Brain microvascular endothelial cell (primary cell): ENCODE measurements around the gene GHRH.

Experiments used
- DNase-seq: peaks from one replicate; pipeline ENCODE4 v3.0.0-alpha.2; 2020
- H3K27ac ChIP-seq: fragments of 250-450 bp; sonication (Bioruptor Pico); 2 replicates; pipeline ENCODE4 v1.5.1; 2020; ENCODE audit warnings: mild to moderate bottlenecking, moderate library complexity
- H3K27me3 ChIP-seq: fragments of 250-450 bp; sonication (Bioruptor Pico); replicated peaks from 2 replicates; pipeline ENCODE4 v1.5.1; 2020; ENCODE audit warnings: mild to moderate bottlenecking
- H3K36me3 ChIP-seq: fragments of 250-450 bp; sonication (Bioruptor Pico); replicated peaks from 2 replicates; pipeline ENCODE4 v1.5.1; 2020; ENCODE audit warnings: mild to moderate bottlenecking
- H3K4me3 ChIP-seq: 2 replicates; pipeline ENCODE4 v1.5.1; 2011; ENCODE audit warnings: low read depth, mild to moderate bottlenecking, control low read depth, low read length, moderate library complexity
- CTCF ChIP-seq: IDR thresholded peaks from 2 replicates; pipeline ENCODE4 v1.5.1; 2011; ENCODE audit warnings: low read depth, mild to moderate bottlenecking, moderate library complexity, low read length, control low read depth, inconsistent platforms; ENCODE audit errors: missing control alignments
- in situ Hi-C: cut with HindIII; loops from 2 replicates; pipeline ENCODE4 v1.10.0; 2017; ENCODE audit warnings: low sequenced_read_pairs, low pct_ligation_motif_present

The GHRH gene

GRCh38 chr20:37209193-37209592 is 52.4 kb downstream of the GHRH start:
- in situ Hi-C loops, result no loop called here
- Histone ChIP-seq H3K27ac (no peak overlapping the region), H3K27me3 (no peaks in the 10 kb centered on the region), H3K4me3 (no peak overlapping the region), H3K36me3 (peaks cover 61% of the 10 kb centered on the region)
- no peak for DNase-seq
- TF ChIP-seq CTCF, result no peak

GRCh38 chr20:37207171-37207570 is 54.4 kb downstream of the GHRH start:
- DNase-seq, result no peak
- no peak for TF ChIP-seq CTCF
- in situ Hi-C loops, result no loop called here
- Histone ChIP-seq H3K36me3 (peaks cover 59% of the 10 kb centered on the region), H3K27me3 (no peaks in the 10 kb centered on the region), H3K27ac (no peak overlapping the region), H3K4me3 (no peak overlapping the region)

GRCh38 chr20:37205794-37206193 is 55.8 kb downstream of the GHRH start:
- Histone ChIP-seq H3K27ac (no peak overlapping the region), H3K36me3 (peaks cover 56% of the 10 kb centered on the region), H3K27me3 (no peaks in the 10 kb centered on the region), H3K4me3 (no peak overlapping the region)
- no peak for TF ChIP-seq CTCF
- no peak for DNase-seq
- in situ Hi-C loops, result no loop called here

- no peak overlapping the region for H3K4me3 ChIP-seq
Measured at GRCh38 chr20:37205130-37205529, 56.5 kb downstream of the GHRH start.

GRCh38 chr20:37204056-37204455 is 57.6 kb downstream of the GHRH start:
- H3K27me3 ChIP-seq, result no peaks in the 10 kb centered on the region
- in situ Hi-C loops, result no loop called here
- H3K4me3 ChIP-seq, result no peak overlapping the region
- H3K27ac ChIP-seq, result no peak overlapping the region
- no peak for DNase-seq
- TF ChIP-seq CTCF, result no peak
- H3K36me3 ChIP-seq, result peaks cover 57% of the 10 kb centered on the region

More at GRCh38 chr20:37205130-37205529, 56.5 kb downstream of the GHRH start:
- in situ Hi-C loops, result no loop called here
- DNase-seq, result no peak
- Histone ChIP-seq H3K27me3 (no peaks in the 10 kb centered on the region), H3K27ac (no peak overlapping the region), H3K36me3 (peaks cover 57% of the 10 kb centered on the region)
- TF ChIP-seq CTCF, result no peak

GRCh38 chr20:37202267-37202943 is 59.2 kb downstream of the GHRH start:
- Histone ChIP-seq H3K27me3 (no peaks in the 10 kb centered on the region), H3K4me3 (no peak overlapping the region), H3K36me3 (peaks cover 53% of the 10 kb centered on the region), H3K27ac (peak overlapping the region; percentile 87)
- in situ Hi-C loops, result no loop called here
- DNase-seq, result peak; percentile 91
- peak; percentile 86 for TF ChIP-seq CTCF
